Right ventricle myocardium inferior (tissue), 1 donor: Measurements from ENCODE around the gene SSR1. TPM values are rescaled to one million over a fixed set of nuclear protein-coding genes. Genes with fewer than 3 reads are reported as not detected.
"Not testable (repeated sequence)": the region's sequence is repeated elsewhere in the genome, so short reads cannot be mapped to it uniquely, and the experiment has no call there.

Source experiments
- ATAC-seq: fragments of 200-7000 bp; cut with Tn5 transposase; one replicate; pipeline ENCODE4 v1.9.1; 2020; ENCODE audit warnings: mild to moderate bottlenecking, moderate library complexity
- DNase-seq: peaks from one replicate; pipeline ENCODE4 v3.0.0; 2021; ENCODE audit errors: missing footprints
- intact Hi-C: fragments of 100-400 bp; cut with DNase I; formaldehyde crosslinking; loops from one replicate; pipeline ENCODE4 v1.11.0; 2022
- total RNA-seq: library from RNA; stranded (reverse); fragmentation: NEBNext Ultra II Directional; extraction: Animal tissue kit (Norgen Biotek cat#: 25700); gene quantifications from one replicate; pipeline ENCODE4 v1.2.1, GENCODE V29; 2021
- donor health status: DM: no; HTN: yes; CAD: no; lungs with severe emphysema.

The SSR1 gene
- total RNA-seq, 1 donor from 2014 or later = 58.5 TPM

DNA sequence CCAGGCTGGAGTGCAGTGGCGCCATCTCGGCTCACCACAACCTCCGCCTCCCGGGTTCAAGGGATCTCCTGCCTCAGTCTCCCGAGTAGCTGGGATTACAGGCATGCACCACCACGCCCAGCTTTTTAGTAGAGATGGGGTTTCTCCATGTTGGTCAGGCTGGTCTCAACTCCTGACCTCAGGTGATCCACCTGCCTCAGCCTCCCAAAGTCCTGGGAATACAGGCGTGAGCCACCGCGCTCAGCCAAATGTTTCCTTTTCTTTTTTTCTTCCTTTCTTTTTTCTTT lies 49.5 kb downstream of the SSR1 start:
- intact Hi-C loops = loop anchor here (5.0 kb wide), 1 partner anchor 946 kb away; no protein-coding TSS in a partner anchor
- ATAC-seq, DNase-seq: not testable (repeated sequence)

DNA sequence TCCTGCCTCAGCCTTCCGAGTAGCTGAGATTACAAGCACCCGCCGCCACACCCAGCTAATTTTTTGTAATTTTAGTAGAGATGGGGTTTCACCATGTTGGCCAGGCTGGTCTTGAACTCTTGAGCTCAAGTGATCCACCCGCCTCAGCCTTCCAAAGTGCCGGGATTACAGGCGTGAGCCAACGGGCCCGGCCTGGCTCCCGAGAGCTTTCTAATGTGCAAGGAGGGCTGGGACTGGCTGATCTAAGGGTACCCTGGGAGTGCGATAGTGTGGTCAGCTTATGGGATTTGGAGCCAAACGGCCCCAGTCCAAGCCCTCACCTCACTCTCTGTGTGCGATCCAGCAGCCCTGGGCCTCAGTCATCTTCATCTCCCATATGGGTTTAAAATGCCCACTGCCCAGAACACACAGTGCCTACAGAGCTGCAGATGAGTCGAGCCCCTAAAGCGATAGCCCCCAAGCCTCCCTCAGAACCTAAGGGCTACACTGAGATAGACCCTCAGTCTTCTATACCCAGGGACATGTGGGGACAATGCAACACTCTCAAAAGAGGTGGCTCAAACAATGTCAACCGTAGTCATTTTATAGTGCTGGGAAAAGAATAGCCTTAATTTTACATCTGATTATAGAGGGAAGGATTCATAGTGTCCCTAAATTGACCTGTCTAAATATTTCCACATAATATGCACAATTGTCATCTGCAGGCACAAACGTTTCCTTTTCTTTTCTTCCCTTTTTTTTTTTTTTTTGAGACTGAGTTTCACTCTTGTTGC lies 50.1 kb downstream of the SSR1 start:
- DNase-seq = peak; percentile 64
- no peak for ATAC-seq
- intact Hi-C loops = loop anchor here (5.0 kb wide), 1 partner anchor 946 kb away; no protein-coding TSS in a partner anchor

DNA sequence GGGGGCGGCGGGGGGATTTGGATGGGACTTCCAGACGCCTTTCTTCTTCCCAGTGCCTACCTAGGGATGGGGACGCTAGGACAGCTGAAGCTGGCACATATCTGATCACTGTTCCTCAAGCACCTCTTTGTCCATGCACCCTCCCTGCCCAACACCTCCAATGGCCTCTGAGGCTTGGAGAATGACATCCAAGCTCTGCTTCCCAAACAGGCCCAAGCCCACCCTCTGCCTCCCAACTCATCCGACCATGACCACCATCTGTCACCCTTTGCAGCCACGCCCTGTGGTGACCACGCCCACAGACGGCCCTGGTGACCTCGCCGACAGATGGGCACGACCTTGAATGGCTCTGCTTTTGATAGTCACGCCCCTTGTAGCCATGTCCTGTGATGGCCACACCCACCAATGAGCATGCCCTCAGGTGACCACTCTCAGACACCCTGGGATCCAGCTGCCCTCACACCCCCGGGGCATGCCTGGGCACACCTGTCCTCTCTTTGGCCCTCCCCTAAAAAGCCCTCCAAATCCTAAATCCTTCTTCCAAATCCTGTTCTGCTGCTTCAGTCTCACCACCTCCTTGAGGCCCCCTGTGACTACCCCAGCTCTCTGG lies 51.0 kb downstream of the SSR1 start:
- intact Hi-C loops = loop anchor here (5.0 kb wide), 1 partner anchor 945 kb away; no protein-coding TSS in a partner anchor
- ATAC-seq = peak; percentile 14
- peak; percentile 65 for DNase-seq

DNA sequence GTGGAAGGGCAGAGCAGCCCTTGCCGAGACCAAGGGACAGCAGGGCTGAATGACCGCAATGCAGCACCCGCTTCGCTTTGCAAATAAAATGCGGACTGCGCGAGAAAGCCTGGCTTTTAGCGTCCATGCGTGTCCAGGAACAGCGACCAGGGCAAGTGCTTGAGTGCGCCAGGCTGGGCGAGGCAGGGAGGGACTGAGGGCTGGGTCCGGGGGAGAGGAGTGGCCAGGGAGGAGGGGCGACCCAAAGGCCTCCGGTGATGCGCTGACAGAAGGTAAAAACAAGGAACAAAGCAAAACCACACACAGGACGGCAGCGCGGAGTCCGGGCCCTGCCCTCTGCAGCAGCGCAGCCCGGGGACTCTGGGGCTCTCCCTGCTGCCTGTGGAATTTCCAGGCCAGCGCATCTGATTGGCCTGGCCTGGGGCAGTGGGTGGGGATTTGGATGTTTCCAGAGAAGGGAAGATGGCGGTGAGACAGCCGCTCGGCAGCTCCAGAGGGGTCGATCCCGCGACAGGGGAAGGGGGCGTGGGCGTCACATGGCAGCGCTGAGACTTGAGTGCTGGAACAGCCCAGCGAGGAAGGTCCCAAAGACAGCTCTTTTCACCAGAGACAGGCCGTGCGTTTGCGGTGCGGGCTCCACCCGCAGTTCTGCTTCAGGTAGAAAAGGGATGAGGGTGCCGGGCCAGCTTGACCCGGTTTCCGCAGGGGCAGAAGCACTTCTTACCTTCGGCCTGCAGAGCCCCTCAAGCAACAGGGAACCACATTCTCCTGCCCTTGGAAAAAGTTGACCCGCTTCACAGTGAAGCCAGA lies 51.8 kb downstream of the SSR1 start:
- intact Hi-C loops = loop anchor here (5.0 kb wide), 1 partner anchor 944 kb away; no protein-coding TSS in a partner anchor
- peak; percentile 98 for ATAC-seq
- peak; percentile 95 for DNase-seq

DNA sequence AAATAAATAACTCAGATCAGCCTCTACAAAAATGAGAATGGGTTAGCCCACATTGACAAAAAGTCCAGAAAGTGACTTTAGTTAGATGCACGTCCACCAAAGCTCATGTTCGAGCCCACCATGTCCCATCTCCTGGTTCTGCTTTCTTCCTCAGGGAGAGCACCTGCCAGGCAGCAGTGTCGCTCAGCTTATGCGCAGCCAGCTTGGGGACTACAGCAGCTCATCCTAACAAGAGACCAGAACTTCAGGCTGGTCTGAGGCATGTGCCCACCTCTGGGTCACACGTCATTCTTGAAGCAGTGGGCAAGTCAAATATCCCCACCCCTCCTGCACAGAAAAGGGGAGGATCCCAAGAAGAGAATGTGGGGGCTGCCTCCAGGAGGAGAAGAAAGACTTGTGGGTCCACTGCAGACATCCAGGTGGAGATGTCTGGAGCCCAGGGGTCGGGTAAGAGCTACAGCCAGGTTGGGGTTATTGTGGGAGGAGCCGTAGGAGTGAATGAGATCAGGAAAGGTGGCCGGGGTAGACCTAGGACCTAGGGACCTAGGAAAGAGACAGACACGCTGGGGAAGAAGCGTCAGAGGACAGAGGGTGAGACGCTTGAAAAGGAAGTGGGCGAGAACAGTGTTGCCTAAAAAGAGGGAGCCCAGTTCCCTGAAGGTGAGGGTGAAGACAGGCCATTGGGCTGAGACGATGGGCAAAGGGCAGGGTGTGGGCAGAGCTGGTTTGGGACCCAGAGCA lies 52.5 kb downstream of the SSR1 start:
- ATAC-seq (peak; percentile 20), DNase-seq (no peak)
- intact Hi-C loops = loop anchor here (5.0 kb wide), 1 partner anchor 943 kb away; no protein-coding TSS in a partner anchor

DNA sequence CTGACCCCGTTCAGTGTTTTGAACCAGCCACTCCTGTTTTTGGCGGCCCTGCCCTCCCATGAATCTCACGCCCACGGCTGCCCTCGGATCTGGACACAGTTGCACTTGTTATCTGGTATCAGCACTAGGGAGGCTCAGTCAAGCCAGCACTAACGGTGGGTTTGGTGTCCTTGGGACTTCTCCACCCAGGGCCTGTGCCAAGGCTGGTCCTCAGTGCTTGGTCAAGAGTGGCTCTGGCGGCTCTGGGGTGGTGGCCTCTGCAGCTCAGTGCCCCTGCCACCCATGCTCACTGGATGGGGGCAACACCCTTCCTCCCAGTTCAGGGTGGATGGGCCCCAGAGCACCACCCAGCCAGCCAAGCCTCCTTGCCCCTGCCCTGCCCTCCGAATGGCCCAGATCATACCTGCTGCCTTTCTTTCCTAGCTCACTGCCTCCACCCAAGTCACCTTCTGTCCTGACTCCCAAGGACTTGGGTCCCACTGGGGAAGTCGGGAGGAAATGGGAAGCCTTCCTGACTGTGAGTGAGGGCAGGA lies 54.7 kb downstream of the SSR1 start:
- ATAC-seq = no peak
- intact Hi-C loops = no loop called here
- no peak for DNase-seq

DNA sequence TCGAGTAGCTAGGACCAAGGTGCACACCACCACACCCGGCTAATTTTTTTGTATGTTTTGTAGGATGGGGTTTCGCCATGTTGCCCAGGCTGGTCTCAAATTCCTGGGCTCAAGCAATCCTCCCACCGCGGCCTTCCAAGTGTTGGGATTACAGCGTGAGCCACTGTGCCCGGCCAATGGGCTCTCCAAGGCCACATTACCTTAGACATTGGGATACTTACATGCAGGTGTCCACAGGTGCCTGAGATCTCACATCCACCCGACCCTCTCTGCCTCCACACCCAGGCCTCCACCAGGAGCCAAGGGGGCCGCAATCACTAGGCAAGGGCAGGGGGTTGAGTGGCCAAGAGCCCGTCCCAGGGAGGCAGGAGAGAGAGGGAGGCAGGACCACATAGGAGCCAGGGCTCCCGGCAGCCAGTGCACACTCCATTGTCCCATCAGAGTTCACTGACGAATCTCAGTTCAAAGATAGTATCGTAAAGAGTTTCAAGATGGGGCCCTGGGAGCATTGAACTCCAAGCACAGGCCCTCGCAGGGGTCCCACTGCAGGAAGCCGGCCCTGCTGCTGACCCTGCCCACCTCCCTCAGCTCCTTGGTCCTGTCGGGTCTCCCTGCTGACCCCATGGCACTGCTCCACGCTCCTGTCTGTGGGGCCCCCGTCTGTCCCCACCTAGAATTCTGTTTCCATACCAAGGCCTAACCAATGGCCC lies 55.3 kb downstream of the SSR1 start:
- DNase-seq (no peak), ATAC-seq (no peak)

DNA sequence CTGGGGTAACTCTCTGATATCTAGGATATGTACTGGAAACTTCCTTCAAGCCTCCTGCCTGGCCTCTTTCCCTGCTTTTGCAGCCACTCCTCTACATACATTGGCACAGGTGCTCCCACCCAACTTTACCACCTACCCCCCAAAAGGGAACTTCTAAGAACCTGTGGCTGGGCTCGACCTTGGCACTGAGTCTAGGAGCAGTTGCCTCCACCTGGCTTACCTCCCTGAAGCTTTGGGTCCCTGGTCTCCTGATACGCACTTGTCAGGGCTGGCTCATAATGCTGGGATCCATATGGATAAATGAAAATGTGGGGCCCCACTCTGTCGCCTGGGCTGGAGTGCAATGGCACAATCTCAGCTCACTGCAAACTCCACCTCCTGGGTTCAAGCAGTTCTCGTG lies 56.2 kb downstream of the SSR1 start:
- intact Hi-C loops = no loop called here
- DNase-seq (no peak), ATAC-seq (no peak)

More for the DNA sequence above, 55.3 kb downstream of the SSR1 start:
- intact Hi-C loops = no loop called here

DNA sequence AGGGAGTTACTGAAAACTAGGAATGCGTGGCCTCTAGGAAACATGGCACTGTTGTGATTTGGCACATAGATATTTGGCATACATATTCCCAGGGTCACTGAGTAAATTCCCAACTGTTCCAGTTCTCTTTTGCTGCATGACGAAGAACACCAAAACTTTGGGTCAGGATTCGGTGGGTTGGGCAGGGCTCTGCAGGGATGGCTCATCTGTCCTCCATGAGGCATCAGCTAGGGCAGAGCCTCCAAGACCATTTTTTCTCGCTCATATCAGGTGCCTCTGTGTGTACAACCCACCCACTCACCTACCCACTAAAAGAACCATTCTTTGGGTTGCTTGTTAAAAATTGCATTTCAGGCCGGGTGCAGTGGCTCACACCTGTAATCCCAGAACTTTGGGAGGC lies 57.1 kb downstream of the SSR1 start:
- no peak for DNase-seq
- ATAC-seq = no peak
- intact Hi-C loops = no loop called here

DNA sequence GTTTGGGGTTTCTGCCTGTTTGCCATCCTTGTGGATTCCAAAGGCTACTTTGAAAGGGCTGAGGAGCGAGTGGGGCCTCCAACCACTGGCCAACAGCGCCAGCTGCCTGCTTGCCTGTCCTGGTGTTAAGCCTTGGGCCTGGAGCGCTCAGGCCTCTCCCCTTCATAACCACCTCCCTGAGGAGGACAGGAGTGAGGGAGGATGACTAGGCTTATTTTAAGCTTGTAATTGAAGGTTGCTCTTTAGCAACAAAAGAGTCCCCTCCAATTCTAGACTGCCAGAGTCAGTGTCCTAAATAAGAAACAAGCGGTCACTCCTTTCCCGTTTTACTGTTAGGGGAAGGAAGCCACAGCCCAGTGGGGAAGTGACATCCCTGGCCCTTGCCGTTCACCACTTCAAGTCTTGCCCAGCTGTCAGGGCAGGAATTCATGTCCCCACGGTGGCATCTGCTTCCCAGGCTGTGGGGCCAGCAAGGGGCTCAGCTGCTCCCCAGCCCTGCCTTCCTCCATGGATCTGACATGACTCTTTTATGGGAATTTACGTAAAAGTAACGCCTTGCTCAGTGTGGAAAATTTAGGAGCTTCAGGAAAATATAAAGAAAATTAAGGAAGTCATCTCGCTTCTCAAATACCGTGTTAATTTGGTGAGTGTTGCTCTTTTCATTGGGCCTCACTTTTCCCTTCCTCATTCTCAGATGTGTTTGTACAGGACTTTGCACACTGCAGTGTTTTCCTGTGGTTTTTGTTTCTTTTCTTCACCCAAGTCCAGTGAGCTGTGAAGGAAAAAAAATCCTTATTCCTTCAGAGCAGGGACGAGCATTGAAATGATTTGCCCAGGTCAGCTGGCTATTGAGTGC lies 57.8 kb downstream of the SSR1 start:
- ATAC-seq = peak; percentile 53
- no peak for DNase-seq

DNA sequence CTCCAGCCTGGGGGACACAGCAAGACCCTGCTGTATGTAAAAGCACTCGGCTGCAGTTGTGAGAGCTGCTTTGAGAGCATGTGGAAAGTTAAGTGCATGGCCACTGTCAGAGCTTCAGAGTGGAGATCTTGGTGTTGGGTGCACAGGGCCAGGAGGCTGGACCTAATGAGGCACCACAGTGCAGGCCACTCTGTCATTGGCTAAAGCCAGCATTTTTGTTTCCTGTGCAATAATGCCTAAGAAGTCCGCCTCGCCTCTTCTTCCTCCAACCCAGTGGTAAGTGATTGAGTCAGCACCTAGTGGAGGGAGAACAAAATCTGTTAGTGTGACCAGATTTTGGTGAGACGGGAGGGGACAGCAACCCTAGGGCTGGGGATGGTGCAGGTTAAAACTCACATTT lies 60.6 kb downstream of the SSR1 start:
- DNase-seq (no peak), ATAC-seq (peak; percentile 48)
- intact Hi-C loops = no loop called here

More for the DNA sequence above, 57.8 kb downstream of the SSR1 start:
- intact Hi-C loops = no loop called here

DNA sequence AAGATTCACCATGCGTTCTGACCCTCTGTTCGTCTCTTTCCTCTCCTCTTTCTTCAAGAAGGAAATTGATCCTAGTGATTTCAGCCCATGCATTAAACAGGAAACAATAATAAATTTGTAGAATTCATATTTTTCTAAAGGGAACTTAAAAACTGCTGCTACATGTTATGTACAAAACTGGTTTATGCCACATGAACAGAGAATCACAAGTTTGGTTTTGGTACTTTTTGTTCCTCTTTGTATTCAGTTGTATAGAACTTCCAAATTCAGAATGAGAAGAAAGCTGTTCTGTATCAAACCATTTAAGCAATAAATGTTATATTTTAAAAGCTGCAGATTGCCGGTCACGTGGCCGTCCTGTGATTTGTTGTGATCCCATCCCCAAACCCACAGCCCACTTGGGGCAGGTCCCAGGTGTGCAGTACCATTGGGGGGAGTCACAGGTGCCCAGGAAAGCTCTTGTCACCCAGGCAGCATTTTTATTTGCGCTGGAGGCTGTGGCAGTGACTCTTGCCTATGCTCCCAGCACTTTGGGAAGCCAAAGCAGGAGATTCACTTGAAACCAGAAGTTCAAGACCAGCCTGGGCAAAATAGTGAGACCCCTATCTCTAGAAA lies 61.2 kb downstream of the SSR1 start:
- intact Hi-C loops = no loop called here
- DNase-seq (no peak), ATAC-seq (no peak)

DNA sequence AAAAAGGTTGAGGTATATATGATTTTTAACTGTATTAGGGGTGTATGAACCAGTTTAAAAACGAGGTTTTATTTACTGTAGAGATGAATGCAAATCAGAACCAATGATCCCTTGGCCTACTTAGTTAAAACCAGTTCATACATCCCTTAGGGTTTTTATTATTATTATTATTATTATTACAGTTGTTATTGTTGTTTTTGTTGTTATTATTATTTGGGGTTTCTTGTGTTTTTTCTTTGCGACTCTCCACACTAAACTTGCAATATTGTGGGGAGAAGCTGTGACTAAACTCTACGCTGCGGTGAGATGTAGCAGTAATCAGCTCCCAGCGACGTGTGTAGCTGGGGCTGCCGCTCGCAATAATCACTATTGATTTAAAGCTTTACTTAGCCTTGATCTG lies 62.2 kb downstream of the SSR1 start:
- ATAC-seq (no peak), DNase-seq (no peak)
- intact Hi-C loops = no loop called here

DNA sequence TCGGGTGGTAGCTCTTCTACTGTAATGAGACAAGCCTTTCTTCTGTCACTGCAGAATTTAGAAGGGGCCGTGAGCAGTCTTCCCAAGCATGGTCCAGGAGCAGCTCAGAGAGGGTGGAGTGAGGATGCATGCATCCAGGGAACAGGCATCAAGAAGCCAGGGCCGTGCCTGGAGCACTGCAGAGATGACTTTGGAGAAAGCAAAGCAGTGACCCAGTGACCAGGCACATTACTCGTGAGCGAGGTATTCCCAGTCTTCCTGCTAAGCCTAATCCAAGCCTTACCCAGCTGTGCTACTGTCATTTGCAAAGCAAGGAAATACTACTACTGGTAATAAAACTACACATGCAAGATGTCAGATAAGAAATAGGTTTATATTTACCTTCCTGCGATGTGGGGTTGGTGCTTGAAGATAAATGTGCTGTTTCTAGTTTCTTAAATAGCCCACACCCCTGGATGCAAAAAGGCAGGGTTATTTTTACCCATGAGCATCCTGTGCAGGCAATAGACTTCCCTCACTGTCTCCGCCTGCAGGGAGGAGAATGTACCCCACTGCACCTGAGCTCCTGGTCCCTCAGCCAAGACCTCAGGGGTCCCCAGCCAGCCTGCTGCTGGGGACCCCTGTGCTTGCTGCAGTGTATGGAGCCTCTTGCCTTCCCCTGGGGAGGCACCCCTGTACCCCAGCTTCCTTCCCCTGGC lies 62.9 kb downstream of the SSR1 start:
- intact Hi-C loops = loop anchor here (10.0 kb wide), 1 partner anchor 695 kb away; no protein-coding TSS in a partner anchor
- no peak for DNase-seq
- no peak for ATAC-seq

DNA sequence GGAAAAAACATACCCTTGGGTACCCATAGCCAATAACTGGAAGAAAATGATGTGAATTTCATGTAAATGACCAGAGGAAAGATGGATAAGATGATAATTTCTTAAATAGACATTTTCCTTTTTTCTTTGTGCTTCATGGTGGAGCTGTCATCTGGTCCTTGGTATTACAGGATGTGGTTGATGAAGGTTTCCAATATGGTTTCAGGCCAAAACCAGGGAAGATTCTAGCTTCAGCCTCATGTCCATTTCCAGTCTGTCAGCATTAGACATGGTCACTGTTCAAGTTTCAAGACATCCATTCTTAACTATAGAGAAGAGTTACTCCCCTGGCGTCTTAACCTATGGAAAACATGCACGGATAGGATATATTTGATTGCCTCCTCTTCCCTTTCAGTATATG lies 63.6 kb downstream of the SSR1 start:
- intact Hi-C loops = loop anchor here (10.0 kb wide), 1 partner anchor 695 kb away; no protein-coding TSS in a partner anchor
- no peak for ATAC-seq
- DNase-seq = no peak

DNA sequence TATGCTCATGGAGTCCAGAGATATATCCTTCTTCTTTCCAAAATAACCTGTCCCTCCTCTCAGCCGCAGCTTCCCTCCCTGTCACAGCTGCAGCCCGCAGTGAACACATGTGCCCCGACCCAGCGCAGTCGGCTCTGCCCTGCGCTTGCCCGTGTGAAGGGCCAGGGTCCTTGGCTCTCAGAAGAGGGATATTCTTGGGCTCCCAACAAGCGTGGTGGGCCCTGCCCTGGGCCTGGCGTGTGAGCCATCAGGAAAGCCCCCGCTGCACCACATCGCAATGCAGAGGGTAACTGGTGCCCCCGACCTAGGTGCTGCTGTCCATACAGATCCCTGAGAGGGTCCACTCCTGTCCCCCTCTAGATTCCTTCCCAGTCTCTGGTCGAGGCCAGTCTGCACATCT lies 65.2 kb downstream of the SSR1 start:
- ATAC-seq = no peak
- intact Hi-C loops = loop anchor here (10.0 kb wide), 1 partner anchor 693 kb away; no protein-coding TSS in a partner anchor
- DNase-seq = no peak
